GM18951 (cell line): ENCODE data around the gene FOXO6.

ENCODE experiments used
- POLR2A ChIP-seq: IDR thresholded peaks from 4 replicates; pipeline ENCODE4 v1.6.1; 2011; ENCODE audit warnings: mild to moderate bottlenecking; ENCODE audit not compliant: insufficient read length, insufficient read depth; ENCODE audit errors: extremely low read depth
- in situ Hi-C: fragments of 300-500 bp; cut with MboI; formaldehyde crosslinking; loops from one replicate; pipeline ENCODE4 v1.12.0; 2022; ENCODE audit warnings: low sequenced_read_pairs, mixed read lengths, inconsistent platforms; ENCODE audit not compliant: unreplicated experiment

FOXO6 gene

GRCh38 chr1:41349361-41350054, 11.7 kb upstream of the FOXO6 start:
- TF ChIP-seq POLR2A = no peak
- in situ Hi-C loops = no loop called here

GRCh38 chr1:41350055-41350378, 11.2 kb upstream of the FOXO6 start:
- no peak for TF ChIP-seq POLR2A
- in situ Hi-C loops = no loop called here

DNA sequence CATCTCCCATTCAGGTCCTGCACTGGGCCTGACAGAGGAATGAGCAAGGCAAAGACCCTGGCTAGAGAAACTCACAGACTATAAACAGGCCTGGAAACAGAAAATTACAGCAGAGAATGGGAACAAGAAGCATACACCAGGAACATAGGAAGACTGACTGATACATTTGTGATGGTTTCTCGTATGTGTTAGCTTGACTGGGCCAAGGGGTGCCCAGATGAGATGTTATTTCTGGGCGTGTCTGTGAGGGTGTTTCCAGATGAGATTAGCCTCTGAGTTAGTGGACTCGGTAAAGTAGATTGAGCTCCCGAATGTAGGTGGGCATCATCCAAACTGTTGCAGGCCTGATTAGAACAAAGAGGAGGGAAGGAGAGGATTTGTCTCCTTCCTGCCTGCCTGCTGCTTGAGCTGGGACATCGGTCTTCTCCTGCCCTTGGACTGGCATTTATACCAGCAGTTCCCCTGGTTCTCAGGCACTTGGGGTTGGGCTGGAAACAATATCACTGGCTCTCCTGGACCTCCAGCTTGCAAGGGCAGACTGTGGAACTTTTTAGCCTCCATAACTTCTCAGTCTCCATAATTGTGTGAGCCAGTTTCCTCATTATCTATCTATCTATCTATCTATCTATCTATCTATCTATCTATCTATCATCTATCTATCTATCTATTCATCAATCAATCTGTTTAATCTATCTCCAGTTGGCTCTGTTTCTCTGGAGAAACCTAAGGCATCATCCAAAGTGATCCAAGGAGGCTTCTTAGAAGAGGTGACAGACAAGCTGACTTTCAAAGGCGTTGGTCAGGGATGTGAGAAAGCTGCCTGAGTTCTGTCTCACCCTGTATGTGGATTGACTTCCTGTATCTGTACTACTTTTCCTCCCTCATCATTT, 9.7 kb upstream of the FOXO6 start:
- no peak for TF ChIP-seq POLR2A
- in situ Hi-C loops = no loop called here

GRCh38 chr1:41353744-41354143, 7.5 kb upstream of the FOXO6 start:
- in situ Hi-C loops = no loop called here
- no peak for TF ChIP-seq POLR2A

DNA sequence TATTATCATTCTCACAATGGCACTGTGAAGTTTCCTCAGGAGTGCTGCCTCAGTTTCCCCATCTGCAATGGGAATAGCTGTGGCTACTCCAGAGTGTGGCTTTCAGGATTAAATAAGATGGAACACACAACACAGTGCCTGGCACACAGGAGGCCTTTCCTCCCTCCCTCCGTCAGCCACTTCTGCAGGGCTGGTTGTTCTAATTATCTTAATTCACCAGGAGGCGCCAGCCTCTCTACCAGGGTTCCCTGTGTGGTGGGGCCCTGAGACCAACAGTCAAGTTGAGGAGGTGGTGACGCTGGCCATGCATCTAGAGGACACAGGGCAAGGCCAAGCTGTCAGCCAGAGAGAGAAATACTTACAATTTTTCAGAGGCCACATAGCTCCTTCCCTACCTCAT, 6.3 kb upstream of the FOXO6 start:
- in situ Hi-C loops = no loop called here
- no peak for TF ChIP-seq POLR2A

DNA sequence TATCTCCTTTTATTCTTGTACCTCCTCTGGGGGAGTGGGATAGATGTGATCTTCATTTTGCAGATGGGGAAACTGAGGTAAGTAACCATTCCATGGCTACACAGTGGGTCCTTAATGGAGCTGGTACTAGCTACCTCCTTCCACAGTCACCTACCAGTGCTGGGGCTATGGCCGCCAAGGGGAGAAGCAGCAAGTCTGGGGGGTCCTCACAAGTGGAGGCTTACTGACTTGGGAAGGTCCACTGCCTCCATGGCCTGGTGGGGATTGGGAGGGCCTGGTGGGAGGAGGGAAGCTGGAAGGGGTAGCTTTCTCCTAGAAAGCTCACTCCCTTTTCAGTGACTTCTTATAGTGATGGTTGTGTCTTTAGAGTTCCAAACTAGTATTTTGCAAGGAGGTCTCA, 5.9 kb upstream of the FOXO6 start:
- in situ Hi-C loops = no loop called here

GRCh38 chr1:41355761-41356160, 5.5 kb upstream of the FOXO6 start:
- in situ Hi-C loops = no loop called here
- TF ChIP-seq POLR2A = no peak

More for the DNA sequence above, 5.9 kb upstream of the FOXO6 start:
- TF ChIP-seq POLR2A = no peak

DNA sequence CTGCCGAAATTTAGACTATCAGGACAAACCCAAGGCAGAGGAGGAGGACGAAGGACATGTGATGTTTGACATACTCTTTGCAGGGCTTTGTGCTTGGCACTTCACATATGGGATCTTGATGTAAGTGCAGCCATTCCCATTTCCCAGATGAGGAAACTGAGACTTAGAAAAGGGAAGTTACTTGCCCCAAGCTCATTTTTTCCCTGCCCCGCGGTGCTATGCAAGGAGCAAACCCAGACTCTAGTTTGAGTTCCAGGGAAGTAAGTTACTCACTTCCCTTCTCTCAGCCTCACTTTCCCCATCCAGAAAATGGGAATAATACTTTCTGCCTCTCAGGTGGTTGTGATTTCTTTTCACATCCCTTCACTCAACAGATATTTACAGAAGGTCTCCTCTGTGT, 4.5 kb upstream of the FOXO6 start:
- TF ChIP-seq POLR2A = no peak
- in situ Hi-C loops = no loop called here

GRCh38 chr1:41357451-41358101, 3.7 kb upstream of the FOXO6 start:
- no peak for TF ChIP-seq POLR2A
- in situ Hi-C loops = no loop called here

DNA sequence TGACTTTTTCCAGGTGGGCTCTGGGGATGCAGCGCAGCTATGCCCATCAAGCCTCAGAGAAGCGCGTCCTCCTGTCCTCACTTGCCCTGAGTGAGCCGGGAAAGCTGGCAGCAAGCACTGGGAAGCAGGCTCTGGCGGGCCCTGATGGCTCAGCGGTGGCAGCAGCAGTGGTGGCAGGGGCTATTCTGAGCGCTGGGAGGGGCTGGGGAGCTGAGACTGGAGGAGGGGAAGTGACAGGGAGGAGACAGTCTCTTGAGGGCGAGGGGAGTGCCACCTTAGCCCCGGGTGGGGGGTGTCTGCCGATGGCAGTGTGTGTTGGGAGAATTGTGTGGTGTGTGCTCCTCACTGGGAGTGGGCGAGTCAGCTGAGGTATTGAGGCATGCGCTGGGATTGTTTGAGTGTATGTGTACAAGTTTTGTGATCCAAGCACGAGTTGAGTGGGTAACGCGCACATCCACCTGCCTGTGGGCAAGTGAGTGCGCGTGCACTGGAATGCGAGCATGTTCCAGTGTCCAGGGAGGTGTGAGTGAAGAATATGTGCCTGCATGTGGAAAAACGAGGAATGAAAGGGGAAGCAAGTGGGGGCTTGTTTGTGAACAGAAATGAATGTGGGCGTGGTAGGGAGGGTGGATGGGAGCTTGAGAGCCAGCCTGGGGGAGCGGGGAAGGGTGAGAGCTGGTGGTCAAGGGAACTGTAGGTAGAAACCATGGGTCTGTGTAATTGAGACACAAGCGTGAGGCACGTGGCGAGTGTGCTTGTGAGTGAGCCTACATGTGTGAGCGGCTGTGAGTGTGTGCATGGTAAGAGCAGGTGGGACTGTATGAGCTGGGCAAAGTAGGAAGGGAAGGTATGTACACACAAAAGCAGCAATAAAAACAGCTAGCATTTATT, 2.9 kb upstream of the FOXO6 start:
- in situ Hi-C loops = no loop called here
- TF ChIP-seq POLR2A = no peak

GRCh38 chr1:41359211-41360073, 1.8 kb upstream of the FOXO6 start:
- in situ Hi-C loops = no loop called here
- TF ChIP-seq POLR2A = no peak
